GM12872 (cell line): ENCODE data around the gene RTN4RL1.

Experiments used
- TF ChIP-seq, protein P1 (sequence below): IDR thresholded peaks from 3 replicates; pipeline ENCODE4 v1.5.1; 2011; ENCODE audit warnings: low read depth, mild to moderate bottlenecking, low read length, moderate library complexity; ENCODE audit not compliant: insufficient read depth

The RTN4RL1 gene

DNA sequence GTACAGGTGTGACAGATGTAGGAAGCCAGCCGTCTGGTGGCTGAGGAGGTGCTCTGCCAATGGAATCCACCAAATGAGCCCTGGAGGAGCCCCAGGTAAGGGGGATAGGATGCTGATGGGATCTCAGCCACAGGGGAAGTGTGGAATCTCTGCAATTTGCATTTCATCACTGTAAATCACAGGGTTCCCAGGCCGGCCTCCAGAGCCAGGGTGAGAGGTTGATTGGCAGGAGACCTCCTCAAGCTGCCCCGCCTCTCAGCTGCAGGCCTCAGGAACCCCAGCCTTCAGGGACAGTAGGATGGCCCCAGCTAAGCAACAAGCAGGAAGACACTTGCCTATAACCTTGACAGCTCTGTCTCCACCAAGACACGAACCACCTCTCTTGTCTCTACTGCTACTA, 39.4 kb downstream of the RTN4RL1 start:
- TF ChIP-seq, protein P1, sequence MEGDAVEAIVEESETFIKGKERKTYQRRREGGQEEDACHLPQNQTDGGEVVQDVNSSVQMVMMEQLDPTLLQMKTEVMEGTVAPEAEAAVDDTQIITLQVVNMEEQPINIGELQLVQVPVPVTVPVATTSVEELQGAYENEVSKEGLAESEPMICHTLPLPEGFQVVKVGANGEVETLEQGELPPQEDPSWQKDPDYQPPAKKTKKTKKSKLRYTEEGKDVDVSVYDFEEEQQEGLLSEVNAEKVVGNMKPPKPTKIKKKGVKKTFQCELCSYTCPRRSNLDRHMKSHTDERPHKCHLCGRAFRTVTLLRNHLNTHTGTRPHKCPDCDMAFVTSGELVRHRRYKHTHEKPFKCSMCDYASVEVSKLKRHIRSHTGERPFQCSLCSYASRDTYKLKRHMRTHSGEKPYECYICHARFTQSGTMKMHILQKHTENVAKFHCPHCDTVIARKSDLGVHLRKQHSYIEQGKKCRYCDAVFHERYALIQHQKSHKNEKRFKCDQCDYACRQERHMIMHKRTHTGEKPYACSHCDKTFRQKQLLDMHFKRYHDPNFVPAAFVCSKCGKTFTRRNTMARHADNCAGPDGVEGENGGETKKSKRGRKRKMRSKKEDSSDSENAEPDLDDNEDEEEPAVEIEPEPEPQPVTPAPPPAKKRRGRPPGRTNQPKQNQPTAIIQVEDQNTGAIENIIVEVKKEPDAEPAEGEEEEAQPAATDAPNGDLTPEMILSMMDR = no peak

DNA sequence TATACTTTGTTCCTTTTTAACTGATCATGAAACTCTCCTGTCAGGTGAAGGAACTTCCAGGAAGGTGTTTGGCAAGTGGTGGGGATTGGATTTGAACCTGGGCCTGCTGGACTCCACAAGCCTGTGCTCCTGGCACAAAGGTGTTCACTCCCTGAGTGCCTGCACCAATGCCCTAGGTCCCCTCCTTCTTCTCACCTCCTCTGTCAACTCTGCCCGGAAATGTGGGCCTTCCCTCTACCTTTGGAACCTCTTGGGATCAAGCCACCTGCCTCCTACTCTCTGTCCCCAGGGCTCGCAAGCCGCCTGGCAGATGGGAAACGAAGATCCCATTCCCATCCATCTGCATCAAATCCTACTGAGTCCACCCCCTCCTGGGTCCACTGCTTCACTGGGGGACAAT, 40.0 kb downstream of the RTN4RL1 start:
- TF ChIP-seq, protein P1 = no peak

DNA sequence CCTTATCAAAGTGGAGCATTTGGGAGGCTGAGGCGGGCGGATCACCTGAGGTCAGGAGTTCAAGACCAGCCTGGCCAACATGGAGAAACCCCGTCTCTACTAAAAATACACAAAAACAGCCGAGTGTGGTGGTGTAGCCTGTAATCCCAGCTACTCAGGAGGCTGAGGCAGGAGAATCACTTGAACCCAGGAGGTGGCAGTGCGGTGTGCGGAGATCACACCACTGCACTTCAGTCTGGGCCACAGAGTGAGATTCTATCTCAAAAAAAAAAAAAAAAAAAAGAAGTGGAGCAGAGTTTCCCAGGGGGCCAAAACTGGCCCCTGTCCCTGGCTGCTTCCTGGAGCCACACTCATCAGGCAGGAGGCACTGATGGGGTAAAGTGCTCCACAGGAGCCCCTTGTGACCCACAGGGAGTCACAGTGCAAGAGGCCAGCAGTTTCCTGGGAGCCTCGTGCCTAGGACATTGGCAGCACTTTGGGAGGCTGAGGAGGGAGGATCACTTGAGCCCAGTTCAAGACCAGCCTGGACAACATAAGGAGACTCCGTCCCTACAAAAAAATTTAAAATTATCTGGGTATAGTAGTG, 44.4 kb downstream of the RTN4RL1 start:
- TF ChIP-seq, protein P1 = no peak

DNA sequence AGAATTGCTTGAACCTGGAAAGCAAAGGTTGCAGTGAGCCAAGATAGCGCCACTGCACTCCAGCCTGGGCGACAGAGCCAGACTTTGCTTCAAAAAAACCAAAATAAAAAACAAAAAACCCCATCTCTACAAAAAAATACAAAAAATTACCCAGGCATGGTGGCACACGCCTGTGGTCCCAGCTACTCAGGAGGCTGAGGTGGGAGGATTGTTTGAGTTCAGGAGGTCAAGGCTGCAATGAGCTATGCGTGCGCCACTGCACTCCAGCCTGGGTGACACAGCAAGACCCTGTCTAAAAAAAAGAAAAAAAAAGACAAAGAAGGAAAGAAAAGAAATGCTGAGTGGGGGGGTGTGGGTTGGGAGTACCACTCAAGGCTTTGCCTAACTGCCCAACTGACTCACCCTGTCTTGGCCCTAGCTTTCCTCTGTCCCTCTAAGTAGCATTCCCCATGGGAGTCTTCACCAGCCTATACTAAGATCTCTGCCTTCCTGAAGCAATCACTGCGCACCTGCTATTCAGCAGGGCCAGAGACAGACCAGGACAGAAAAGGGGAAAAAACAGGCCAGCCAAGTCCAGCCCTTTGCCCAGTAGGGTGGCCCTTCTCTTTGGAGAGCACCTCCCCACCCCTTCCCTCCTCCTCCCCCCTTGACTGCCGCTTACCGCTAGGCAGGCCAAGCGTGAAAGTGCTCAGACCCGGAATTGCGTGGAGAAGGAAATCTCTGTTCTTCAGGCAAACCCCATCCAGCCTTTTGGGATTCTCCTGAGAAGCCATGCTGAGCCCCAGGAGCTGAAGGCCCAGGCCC, 45.8 kb downstream of the RTN4RL1 start:
- TF ChIP-seq, protein P1 = no peak

DNA sequence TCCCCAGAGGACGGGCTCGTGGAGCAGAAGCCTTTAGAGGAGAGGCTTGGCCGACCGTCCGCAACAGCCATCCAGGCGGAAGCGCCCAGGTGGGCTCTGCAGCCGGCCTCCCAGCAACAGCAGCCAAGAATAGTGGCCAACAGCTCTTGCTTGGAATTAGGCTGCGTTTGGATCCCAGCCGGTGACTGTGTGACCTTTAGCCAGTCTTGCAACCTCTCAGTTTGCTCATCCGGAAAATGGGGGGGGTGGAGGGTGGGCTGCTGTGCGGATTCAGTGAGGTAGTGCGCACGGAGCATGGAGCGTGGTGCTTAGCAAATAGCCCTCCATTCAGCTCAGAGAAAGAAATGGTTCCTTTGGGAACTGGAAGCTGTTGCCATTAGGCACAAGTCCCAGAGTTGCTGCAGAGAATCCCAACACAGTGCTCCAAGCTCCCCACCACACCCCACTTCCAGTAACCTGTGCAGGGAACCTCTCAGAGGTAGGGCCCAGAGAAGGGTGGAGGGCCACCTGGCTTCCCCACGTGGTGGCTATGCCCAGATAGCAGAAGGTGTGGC, 46.7 kb downstream of the RTN4RL1 start:
- TF ChIP-seq, protein P1 = no peak

DNA sequence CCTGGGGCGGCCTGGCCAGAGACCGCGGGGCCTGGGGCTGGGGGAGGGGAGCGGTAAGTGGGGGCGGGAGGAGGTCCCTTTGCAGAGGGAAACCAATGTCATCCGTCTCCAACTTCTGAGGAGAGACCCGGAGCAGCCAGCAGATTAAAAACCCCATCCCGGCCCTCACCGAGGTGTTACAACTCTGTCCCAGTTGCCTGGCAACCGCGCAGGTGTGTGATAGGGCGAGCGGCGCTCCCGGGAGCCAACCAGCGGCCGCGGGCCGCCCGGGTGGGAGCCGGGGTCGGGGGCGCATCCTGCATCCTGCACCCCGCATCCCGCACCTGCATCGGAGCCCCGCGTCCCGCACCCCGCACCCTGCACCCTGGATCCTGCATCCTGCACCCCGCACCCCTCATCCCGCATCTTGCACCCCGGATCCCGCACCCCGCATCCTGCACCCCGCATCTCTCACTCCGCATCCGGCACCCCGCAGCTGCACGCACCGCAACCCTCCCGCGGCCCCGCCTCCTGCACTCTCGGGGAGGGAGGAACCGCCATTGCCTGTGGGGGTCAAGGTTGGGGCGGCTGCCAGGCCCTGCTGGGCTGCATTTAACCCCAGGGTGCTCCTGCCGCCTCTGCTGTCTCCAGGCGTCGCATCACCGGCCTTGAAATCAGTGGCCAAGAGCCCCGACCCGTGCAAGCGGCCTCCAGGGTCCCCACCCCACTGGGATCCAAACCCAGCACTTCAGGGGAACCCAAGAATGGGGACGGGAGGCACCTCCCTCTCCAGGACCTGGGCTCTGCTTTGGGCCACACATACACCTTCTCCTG, 47.3 kb downstream of the RTN4RL1 start:
- TF ChIP-seq, protein P1 = no peak

DNA sequence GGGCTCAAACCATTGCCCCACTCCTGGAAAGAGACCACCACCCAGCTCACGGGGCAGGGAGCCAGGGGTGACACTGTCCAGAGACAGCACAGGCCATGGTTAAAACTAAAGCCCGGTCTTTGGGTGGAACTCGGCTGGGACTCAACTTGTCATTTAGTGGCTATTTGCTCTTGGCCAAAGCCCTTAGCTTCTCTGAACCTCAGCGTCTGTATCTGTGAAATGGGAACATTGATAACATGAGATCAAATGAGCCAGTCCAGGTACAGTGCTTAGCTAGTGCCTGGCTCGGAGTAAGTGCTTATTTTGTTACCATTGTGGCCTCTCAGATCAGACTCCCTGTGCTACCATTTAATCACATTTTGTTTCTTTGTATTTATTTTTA, 48.5 kb downstream of the RTN4RL1 start:
- TF ChIP-seq, protein P1 = no peak
